ENCODE data around the gene FBXO21. TPM values are rescaled to one million over a fixed set of nuclear protein-coding genes. Genes with fewer than 3 reads are reported as not detected.

The FBXO21 gene
- total RNA-seq, 1 donor from 2014 or later, result 42.4 TPM

DNA sequence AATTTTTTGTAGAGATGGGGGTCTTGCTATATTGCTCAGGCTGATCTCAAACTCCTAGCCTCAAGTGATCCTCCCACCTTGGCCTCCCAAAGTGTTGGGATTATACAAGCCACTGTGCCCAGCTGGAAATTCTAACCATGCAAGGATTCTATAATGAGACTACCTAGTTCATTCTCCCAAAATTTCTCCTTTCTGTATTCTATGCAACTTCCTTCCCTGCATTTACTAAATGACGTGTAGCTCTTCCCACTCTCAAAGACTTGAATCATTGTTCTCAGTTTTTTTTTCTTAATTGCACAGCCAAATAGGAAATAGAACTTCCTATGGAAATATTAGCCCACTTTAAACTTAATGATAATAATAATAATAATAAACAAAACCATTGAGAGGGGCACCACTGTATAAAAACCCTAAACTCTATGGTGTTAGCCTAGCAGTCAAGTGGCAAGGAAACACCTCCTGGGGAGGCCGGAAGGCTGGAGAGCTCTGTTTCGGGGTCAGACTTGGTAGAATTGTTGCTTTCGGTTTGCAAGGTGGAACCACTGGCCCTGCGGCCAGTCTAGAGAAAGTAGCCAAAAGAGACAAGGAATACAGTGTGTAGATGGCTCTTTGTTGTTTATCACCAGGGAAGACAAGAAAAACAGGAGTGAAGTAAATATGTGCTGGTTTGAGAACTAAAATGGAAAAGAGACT is 51.1 kb downstream of the FBXO21 start:
- DNase-seq (ENCODE audit: low spot score), result no peak

DNA sequence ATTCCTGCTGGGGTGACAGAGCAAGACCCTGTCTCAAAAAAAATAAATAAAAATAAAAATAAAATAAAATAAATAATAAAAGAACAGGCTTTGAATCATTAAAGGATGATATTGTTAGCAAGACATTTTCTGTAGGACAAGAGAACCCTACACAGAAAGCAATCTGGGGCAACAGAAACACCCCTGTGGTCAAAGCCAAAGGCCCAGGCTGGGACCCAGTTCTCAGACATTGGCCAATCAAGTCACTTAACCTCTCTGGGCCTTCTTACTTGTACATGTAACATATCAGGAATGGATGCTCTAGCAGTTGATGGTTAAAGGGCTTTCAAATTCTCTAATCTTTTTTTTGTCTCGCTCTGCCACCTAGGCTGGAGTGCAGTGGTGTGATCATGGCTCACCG is 55.5 kb downstream of the FBXO21 start:
- no peak for DNase-seq (ENCODE audit: low spot score)

DNA sequence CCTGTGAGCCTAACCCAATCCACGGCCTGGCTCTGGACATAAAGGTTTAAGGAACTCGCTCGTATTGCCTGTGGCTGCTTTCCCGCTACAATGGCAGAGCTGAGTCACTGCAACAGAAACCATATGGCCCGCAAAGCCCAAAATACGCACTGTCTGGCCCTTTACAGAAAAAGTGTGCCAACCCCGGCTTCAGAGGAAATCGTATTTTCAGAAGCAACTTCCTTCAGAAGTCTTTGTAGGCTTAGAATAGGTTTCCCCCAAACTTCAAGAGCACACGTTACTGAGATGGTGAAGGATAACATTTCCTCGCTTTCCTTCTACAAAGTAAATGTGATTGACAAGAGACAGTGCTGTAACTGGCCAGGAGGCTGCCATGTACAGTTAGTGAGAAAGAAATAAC is 56.2 kb downstream of the FBXO21 start:
- peak; percentile 90 for DNase-seq (ENCODE audit: low spot score)

DNA sequence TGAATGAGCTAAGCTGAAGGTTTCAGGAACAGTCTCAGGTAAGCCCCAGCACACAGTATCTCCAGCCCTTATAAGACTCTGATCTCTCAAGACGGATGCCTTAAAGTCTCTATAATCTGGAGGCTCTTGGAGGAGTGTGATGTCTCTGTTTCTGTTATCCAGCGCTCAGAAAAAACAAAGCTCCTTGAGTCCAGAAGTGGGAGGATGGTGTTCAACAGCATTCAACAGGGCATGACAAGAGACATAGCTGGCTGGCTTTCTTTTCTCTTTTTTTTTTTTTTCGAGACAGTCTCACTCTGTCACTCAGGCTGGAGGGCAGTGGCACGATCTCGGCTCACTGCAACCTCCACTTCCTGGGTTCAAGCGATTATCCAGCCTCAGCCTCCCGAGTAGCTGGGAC is 59.5 kb downstream of the FBXO21 start:
- no peak for DNase-seq (ENCODE audit: low spot score)

DNA sequence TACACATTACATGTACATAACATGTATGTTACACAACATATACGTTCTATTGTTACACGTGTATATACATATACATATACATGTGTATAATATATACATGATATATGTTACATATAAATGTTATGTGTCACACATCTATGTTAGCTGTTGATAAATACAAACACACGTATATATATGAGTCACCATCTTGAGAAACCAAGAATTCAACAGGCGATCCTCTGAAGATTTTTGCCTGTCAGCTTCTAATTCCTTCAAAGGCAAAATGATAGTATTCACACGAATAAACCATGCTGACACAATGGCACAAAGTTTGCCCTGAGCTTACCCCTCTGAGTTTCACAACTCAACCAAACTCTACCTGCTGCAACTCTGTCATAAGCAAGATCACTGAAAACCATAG is 60.9 kb downstream of the FBXO21 start:
- no peak for DNase-seq (ENCODE audit: low spot score)

DNA sequence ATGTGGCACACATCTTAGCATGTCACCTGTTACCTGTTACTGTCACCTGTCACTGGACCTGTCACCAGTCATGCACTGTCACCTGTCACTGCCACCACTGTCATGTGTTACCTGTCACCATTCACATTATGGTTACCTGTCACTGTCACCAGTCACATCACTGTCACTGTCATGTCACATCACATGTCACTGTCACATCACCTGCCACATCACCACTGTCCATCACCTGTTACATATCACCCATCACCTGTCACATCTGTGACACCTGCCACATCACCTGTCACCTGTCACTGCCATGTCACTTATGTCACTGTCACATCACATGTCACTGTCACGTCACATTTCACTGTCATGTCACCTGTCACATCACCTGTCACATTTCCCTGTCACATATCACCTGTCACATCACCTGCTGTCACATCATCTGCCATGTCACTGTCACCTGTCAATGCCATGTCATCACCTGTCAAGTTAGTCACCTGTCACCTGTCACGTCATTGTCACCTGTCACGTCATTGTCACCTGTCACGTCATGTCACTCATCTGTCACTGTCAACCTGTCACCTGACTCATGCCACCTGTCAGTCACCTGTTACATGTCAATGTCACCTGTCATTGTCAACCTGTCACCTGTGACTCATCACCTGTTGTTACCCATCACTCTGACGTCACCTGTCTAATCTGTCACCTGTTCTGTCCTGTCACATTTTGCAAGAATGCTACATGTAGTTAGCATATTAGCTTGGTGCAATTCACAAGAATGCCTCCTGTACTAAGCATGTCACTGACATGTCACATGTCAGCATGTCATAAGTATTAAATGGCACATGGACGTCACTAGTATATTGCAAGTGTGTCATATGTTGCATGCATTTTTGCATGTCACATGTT is 62.1 kb downstream of the FBXO21 start:
- no peak for DNase-seq (ENCODE audit: low spot score)

DNA sequence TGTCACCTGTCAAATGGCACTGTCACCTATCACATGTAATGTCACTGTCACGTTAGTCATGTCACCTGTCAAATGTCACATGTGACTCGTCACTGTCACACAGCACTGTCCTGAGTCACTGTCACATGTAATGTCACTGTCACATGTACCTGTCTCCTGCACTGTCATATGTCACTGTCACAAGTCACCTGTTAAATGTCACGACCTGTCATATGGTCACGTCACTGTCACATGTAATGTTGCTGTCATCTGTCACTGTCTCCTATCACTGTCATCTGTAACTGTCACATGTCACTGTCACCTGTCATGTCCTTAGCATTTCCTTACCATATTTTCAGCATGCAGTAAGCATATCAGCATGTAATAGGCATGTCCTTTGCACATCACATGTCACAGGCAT is 63.9 kb downstream of the FBXO21 start:
- DNase-seq (ENCODE audit: low spot score), result no peak

DNA sequence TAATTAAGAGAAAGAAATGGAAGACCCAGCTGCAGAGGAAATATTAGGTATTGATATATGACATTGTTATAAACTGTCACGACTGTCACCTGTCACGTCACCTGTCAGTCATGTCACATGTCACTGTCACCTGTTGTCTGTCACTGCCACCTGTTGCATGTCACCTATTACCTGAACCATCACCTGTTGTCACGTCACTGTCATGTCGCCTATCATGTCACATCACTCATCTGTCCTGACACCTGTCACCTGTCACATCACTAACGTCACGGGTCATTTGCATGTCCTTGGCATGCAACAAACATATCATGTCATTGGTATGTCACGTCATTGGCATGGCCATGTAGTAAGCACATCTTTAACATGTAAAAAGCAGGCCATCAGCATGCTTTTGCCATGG is 64.5 kb downstream of the FBXO21 start:
- no peak for DNase-seq (ENCODE audit: low spot score)

DNA sequence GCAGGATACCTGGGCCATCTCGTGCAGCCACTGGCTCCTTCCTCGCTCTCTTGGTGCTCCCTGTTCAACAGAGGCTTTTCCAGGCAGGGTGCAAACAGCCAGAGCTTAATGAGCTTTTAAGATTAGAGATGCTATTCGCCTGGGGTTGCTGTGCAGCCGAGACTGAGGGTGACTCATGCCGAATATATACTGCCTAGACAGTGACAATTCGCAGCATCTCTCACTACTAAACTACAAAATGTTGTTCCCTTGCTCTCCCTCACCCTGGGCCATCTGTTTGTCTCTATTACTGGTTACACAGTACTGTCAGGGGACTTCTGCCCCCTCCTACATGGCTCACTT is 65.0 kb downstream of the FBXO21 start:
- peak; percentile 83 for DNase-seq (ENCODE audit: low spot score)

DNA sequence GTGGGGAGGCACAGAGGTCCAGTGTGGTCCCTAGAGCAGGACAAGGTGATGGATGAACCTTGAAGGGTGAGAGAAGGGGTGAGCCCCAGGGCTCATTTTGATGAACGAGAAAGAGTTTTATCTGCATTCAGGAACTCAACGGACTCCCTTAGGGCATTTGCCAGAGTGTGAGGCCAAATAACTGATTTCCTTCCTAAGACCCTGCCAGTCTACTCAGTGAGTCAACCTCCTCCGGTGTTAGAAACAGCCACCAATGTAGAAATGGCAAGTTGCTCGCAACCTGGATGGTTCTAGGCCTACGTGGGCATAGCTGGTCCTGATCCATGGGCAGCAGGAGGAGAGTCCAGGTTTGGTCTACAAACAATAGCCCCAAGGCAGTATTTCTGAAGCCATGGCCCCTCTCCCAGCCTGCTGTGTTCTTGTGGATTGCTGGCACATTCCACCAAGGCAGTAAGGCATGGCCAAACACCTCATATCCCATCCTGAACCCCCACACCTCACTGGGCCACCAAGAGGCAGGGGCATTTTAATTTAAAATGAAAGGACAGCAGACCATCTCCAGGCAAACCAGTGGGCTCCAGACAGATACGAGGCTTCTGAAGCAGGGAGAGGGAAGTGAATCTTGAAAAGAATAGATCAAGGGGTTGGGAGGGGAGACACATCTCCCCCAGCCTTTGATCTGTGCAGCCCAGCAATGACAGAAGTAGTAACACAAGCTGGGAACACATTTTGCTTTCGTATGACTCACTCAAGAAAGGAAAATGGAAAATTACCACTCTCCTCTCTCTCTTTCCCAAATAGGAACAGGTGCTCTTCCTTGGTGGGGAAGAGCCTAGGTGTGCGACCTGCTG is 65.6 kb downstream of the FBXO21 start:
- DNase-seq (ENCODE audit: low spot score), result no peak

DNA sequence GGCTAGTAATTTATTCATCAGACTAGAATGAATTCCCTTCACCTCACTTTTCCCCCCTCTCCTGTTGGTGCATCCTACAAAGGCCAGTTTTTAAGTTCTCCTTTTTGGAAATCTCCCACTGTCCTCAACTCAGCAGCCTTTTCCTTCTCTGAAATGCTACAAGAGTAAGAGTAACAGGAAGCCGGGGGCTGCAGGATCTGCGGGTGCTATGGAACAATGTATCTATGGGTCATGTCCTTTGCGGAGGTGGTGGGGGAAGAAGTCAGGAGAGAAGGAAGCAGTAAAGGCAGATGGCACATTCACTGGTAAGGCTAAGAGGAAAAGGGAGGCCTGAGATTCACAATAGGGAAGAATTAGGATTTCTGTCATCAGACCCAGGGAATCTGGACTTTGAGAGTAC is 68.8 kb downstream of the FBXO21 start:
- DNase-seq (ENCODE audit: low spot score), result no peak

DNA sequence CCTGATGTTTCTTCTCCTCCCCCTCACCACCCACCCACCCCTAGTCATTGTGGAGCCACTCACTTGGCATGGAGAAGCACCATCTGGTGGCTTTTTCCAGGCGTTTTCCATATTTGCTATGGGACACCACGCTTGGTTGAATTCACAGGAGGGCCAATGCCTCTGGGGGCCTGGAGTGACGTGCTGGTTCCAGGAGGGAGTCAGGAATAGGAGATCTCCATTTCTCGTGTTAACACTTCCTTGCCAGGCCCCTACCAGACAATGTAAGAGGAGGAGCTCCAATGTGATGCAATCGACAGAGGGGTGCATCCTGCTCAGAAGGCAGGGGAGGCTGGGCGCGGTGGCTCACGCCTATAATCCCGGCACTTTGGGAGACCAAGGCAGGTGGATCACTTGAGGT is 69.5 kb downstream of the FBXO21 start:
- no peak for DNase-seq (ENCODE audit: low spot score)

DNA sequence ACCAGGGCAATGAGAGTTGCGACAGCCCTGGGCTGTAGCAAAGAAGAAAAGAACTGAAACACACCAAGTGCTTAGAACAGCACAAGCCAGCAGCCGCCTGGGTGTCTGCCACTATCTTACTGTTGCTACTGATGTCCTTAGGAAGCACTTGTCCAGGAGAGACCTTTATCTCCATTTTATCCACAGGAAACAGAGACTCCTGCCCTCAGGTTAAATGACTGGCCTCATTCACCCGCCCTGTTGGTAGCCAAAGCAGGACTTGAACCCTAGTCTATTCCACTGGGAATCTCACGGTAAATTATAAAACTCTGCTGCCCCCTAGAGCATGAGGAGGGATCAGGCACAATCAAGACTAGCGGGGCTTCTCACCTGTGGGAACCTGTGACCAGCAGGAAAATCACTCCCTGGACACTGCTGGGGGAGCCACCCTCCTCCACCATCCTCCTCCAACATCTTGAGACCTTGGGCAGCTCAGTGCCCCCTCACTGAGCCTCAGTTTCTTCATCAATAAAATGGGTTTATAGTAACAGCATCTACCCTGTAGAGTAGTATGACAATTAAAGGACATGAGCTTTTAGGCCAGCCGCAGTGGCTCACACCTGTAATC is 70.6 kb downstream of the FBXO21 start:
- no peak for DNase-seq (ENCODE audit: low spot score)

DNA sequence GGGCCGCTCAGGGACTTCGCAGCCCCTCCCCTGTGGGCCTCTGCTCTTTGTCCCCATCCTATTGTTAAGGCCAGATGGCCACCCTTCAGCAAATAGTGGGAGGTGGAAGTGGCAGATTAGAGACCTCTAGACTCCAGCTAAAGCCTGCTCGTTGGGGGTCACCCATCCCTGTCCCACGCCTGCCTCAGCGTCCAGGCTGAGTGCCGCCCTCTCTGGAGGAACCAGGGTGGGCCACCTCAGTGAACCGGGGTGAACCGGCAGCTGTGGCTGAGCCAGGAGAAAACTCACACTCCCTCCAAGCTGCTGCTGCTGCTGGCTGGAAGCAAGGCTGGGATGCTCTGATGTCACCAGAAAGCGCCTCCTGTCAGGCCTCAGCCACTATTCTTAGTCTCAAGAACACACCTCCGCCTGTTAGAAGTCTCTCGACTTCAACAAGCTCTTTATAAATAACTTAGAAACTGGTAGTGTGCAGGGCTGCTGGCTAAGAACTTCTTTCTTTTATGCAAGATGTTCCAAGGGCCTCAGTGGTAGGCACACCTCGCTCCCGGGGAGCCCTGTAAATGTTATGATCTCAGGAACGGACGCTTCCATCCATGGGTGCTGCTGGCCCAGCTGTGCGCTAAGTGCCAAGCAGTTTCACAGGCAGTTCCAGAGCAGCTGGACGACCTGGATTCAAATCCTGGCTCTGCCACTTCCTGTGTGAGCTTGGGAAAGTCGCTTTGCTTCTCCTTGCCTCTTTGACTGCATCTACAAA is 71.3 kb downstream of the FBXO21 start:
- DNase-seq (ENCODE audit: low spot score), result no peak

DNA sequence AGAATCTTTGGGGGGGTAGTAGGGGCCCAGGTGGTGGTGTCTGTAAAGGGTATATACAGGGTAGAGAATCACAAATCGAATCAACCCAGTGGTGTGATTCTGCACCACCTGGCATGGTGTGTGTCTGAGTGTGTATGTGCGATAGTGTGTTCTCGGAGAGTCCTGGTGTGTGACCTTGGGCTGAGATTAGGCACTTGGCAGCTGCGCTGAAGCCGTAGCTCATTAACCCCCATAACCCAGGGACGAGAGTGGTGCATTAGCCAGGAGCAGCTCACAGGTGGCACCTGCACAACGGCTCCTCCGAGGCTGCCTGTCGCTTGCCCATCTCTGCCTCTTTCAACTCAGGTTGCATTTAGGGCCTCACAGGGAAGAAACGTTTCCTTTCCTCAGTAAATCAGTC is 75.5 kb downstream of the FBXO21 start:
- no peak for DNase-seq (ENCODE audit: low spot score)

DNA sequence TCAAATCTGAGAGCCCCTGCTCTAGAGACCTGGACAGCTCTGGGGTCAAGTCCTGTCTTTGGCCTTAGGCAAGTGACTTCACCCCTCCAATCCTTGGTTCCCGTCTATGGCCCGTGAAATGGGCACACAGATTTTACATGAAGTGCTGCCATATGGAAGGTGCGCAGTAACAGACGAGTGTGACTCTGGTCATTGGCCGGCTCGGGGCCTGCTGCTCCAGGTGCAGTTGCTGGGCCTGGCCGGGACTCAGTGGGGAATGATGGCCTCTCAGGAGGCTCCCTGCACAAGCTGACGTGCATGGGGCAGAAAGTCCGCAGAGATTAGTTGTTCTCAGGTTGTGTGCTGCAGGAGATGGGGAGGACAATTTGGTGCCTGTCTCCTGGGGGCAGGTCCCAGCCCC is 77.0 kb downstream of the FBXO21 start:
- DNase-seq (ENCODE audit: low spot score), result no peak

DNA sequence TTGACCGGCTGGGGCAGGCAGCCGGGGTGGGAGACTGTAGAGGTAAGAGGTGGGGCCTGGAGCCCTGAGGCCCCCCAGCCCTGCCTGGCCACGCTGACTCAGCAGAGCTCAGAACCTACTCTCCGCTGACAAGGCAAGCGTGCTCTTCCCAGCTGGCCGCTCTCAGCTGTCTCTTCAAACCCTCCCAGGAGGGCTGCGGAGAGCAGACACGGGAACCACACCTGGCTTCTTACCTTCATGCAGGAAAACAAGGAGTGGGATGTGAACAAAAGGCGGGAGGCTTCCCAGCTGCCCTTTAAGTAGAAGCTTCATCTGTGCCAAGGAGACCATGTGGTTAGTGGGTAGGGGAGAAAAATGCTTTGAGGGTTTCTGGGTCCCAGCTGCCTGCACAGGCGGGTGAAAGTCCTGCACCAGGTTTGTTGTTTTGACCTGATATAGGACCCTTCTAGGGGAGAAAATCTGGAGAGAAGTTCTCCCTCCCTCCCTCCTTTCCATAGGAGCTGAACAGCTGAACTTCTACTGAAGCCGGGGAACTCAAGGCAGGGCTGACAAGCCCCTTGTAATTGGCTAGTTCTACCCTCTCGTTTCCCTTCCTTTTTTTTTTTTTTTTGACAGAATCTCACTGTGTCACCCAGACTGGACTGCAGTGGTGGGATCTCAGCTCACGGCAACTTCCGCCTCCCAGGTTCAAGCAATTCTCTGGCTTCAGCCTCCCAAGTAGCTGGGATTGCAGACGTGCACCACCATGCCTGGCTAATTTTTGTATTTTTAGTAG is 78.3 kb downstream of the FBXO21 start:
- peak; percentile 12 for DNase-seq (ENCODE audit: low spot score)

DNA sequence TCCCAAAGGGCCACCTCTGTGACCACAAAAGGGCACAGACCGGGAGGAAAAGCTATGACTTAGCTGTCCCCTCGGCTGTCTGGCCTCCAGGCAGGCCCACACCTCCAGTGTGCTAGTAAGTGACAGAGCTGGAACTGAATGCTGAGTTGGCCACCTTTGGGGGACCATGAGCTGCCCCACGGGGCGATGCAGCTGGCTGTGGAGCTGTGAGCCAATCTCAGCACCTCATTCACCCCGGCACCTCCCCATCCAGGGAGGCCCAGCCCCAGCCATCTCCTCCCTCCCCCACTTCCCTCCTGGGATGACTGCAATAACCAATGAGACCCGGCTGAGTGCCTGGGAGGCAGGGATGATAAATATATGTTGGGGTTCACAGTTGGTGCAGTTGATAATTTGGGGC is 78.9 kb downstream of the FBXO21 start:
- DNase-seq (ENCODE audit: low spot score), result no peak

DNA sequence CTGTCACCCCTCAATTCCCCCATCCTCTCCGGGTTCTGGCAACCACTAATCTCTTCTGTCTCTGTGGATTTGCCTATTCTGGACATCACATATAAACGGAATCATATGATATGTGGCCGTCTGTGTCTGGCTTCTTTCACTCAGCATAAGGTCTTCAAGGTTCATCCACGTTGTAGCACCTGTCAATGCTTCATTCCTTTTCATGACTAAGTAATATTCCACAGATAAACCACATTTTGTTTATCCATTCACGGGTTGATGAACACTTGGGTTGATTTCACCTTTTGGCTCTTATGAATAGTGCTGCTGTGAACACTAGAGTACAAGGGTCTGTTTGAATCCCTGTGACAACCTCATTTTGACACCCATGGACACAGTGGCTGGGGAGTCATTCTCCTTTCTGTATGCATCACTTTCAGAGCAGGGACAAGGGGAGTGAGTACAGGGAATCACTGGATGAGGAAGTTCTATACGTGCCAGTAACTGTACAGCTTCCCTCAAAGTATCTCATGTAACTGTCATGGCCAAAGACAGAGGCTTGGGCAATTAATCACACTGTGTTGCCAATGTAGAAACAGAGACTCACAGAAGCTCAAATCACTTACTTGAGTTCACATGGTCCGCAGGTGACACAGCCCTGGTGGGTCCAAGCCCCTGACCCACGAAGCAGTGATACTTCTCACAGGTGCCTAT is 80.2 kb downstream of the FBXO21 start:
- no peak for DNase-seq (ENCODE audit: low spot score)

DNA sequence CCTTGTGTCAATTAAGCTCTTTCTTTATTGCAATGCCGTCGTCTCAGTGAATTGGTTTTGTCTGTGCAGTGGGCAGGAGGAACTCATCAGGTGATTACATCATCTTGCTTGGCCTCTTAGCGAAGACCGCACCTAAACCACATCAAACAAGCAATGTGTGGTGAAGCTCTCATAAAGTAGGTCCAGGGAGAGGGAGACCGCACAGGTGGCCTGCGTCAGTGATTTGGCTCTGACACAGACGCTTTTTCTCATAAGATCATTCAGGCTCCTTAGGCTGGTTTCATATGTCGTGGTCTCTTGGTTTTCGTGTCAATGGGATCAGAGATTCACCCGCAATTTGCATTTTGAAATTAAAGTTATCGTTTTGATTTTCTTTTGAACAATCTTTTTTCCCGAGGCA is 84.4 kb downstream of the FBXO21 start:
- DNase-seq (ENCODE audit: low spot score), result no peak

All from umbilical cord (tissue), 2 donors.